HL-60/S4 treated with retinoic acid at 250 ng/mL for 4 days and 3 days (cell line): ENCODE data around the gene TJP3.

Source experiments
- in situ Hi-C: fragments of 300-500 bp; cut with MboI; formaldehyde crosslinking; loops from 2 replicates; pipeline ENCODE4 v1.7.0; 2022; ENCODE audit warnings: low sequenced_read_pairs

Gene TJP3

GRCh38 chr19:3671680-3672574, 36.3 kb upstream of the TJP3 start:
- in situ Hi-C loops, result no loop called here

DNA sequence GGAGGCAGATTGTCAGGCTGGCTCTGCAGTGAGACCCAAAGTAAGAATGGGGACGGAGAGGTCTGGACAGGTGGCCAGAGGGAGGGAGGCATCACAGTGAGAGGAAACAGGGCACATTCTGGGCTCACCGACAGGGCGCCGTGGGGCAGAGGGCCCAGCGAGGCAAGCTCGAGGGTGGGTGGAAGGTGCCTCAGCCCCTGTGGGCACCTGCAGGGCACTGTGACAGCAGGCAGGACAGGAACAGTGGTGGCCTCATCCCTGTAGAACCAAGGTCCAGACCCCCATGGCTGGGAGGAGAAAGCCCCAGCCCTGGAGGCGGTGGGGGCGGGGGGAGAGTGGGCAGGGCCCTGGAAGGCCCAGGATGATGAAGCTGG, 35.6 kb upstream of the TJP3 start:
- in situ Hi-C loops, result no loop called here

DNA sequence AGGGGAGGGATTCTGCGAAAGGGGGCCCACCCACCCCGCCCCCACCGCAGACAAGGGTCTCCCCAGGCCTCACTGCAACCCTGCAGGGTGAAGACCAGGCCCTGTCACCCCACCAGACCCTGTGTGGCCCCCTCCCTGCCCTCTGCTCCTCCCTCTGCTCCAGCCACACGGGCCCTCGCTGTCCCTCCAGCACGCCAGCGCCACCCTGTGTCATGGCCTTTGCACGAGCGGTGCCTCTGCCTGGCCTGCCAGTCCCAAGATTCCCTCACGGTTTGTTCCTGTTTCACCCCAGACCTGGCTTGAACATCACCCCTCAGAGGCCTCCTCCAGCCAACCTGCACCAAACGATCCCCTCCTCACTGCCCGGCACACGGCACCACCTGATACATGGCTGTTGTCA, 35.2 kb upstream of the TJP3 start:
- in situ Hi-C loops, result no loop called here

GRCh38 chr19:3673506-3674439, 34.4 kb upstream of the TJP3 start:
- in situ Hi-C loops, result no loop called here

- in situ Hi-C loops, result no loop called here
Observed at GRCh38 chr19:3674784-3675543, 33.2 kb upstream of the TJP3 start.

- in situ Hi-C loops, result no loop called here
Observed at GRCh38 chr19:3678188-3678587, 30.0 kb upstream of the TJP3 start.

DNA sequence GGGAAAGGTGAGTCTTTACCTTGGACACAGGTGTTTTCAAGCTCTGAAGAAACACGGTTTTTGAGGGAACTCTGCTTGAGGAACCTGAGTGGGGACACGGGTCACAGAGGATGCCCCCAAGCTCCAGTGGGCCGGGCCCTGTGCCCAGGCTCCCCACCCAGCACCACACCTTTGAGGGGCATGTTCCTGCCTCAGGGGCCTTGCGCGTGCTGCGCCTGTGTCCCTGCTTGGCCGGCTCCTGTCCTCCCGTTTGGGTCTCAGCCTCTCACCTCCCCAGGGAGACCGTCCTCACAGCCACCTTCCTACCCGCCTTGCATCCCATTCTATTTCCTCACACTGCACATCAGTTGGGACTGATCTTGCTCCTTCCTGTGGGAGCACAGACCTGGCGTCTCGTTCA, 29.0 kb upstream of the TJP3 start:
- in situ Hi-C loops, result no loop called here

GRCh38 chr19:3679581-3679980, 28.6 kb upstream of the TJP3 start:
- in situ Hi-C loops, result no loop called here

DNA sequence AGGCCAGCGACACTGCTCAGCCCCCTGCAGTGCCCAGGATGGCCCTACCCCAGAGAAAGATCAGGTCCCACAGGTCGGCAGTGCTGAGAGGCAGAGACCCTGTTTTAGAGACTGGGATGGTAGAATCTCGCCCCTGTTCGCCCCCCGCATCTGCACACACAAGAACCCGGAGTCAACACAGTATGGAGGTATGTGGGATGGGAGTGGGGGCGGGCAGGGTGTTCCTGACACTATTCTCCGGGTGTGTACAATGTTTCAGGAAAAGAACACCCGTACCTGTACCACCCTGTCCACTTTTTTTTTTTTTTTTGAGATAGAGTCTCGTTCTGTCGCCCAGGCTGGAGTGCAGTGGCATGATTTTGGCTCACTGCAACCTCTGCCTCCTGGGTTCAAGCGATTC, 27.2 kb upstream of the TJP3 start:
- in situ Hi-C loops, result no loop called here

GRCh38 chr19:3682286-3682685, 25.9 kb upstream of the TJP3 start:
- in situ Hi-C loops, result no loop called here

GRCh38 chr19:3682741-3683404, 25.3 kb upstream of the TJP3 start:
- in situ Hi-C loops, result no loop called here

- in situ Hi-C loops, result no loop called here
Observed at GRCh38 chr19:3683405-3684053, 24.7 kb upstream of the TJP3 start.

GRCh38 chr19:3684054-3684816, 23.9 kb upstream of the TJP3 start:
- in situ Hi-C loops, result no loop called here

- in situ Hi-C loops, result no loop called here
Observed at GRCh38 chr19:3684817-3685410, 23.3 kb upstream of the TJP3 start.

- in situ Hi-C loops, result no loop called here
Observed at GRCh38 chr19:3687393-3687773, 20.8 kb upstream of the TJP3 start.

- in situ Hi-C loops, result no loop called here
Observed at GRCh38 chr19:3687774-3688706, 20.1 kb upstream of the TJP3 start.

GRCh38 chr19:3690551-3691371, 17.4 kb upstream of the TJP3 start:
- in situ Hi-C loops, result no loop called here
